ENCODE results near the gene BIN1.

DNA sequence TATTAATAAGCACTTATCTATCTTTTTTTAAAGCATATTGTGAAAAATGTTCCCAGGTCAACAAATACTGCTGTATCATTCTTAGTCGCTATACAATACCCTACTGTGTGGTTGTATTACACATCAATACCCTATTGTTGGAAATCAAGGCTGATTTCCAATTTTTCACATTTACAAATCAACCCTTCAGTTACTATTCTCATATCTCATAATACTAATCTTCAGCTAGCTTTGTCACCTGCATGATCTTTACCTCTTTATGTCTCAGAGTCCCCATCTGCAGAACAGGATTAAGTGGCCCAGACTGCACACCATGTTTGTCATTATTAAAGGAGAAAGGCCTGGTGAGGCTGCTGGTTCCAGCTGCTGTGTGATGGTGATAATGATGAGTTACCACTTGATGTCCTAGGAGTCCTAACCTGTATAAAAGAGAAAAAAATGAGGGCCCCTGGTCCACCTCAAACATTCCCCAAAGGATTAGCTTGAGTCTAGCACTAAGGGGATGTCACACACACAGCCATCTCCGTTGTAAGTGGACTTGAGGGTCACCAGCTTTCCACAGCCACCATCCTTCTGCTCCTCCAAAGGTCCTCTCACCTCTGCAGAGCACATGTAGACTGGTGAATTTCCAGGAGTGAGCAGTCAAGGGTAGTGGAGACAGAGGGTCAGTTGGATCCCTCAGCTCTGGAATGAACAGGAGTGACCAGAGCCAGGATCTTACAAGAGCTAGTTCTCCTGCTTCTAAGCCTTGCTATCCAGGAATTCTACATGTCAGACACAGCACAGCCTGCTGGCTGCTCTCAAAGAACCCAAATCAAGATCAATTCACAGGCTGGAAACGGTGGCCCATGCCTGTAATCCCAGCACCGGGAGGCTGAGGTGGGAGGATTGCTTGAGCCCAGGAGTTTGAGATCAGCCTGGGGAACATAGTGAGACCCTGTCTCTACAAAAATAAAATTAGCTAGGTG, 36.0 kb upstream of the BIN1 start:
- TF ChIP-seq, protein P1, sequence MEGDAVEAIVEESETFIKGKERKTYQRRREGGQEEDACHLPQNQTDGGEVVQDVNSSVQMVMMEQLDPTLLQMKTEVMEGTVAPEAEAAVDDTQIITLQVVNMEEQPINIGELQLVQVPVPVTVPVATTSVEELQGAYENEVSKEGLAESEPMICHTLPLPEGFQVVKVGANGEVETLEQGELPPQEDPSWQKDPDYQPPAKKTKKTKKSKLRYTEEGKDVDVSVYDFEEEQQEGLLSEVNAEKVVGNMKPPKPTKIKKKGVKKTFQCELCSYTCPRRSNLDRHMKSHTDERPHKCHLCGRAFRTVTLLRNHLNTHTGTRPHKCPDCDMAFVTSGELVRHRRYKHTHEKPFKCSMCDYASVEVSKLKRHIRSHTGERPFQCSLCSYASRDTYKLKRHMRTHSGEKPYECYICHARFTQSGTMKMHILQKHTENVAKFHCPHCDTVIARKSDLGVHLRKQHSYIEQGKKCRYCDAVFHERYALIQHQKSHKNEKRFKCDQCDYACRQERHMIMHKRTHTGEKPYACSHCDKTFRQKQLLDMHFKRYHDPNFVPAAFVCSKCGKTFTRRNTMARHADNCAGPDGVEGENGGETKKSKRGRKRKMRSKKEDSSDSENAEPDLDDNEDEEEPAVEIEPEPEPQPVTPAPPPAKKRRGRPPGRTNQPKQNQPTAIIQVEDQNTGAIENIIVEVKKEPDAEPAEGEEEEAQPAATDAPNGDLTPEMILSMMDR (IDR thresholded peaks at IDR 0.05), result no peak
- TF ChIP-seq, protein P2, sequence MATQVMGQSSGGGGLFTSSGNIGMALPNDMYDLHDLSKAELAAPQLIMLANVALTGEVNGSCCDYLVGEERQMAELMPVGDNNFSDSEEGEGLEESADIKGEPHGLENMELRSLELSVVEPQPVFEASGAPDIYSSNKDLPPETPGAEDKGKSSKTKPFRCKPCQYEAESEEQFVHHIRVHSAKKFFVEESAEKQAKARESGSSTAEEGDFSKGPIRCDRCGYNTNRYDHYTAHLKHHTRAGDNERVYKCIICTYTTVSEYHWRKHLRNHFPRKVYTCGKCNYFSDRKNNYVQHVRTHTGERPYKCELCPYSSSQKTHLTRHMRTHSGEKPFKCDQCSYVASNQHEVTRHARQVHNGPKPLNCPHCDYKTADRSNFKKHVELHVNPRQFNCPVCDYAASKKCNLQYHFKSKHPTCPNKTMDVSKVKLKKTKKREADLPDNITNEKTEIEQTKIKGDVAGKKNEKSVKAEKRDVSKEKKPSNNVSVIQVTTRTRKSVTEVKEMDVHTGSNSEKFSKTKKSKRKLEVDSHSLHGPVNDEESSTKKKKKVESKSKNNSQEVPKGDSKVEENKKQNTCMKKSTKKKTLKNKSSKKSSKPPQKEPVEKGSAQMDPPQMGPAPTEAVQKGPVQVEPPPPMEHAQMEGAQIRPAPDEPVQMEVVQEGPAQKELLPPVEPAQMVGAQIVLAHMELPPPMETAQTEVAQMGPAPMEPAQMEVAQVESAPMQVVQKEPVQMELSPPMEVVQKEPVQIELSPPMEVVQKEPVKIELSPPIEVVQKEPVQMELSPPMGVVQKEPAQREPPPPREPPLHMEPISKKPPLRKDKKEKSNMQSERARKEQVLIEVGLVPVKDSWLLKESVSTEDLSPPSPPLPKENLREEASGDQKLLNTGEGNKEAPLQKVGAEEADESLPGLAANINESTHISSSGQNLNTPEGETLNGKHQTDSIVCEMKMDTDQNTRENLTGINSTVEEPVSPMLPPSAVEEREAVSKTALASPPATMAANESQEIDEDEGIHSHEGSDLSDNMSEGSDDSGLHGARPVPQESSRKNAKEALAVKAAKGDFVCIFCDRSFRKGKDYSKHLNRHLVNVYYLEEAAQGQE (IDR thresholded peaks at IDR 0.05; ENCODE audit: insufficient read depth in 1 of 2, low read depth in 2 of 2, low read length in 1 of 2), result no peak
- no peak for TF ChIP-seq POLR2AphosphoS5 (IDR thresholded peaks at IDR 0.05; ENCODE audit: low read depth, low read length)

All from Panc1 (cell line).